Amniotic stem cell (primary cell): Measurements from ENCODE around the gene CYB561D2.

Experiments used
- DNase-seq: peaks from one replicate; lab custom pipeline; 2025; lab: John Stamatoyannopoulos, UW

Gene CYB561D2

DNA sequence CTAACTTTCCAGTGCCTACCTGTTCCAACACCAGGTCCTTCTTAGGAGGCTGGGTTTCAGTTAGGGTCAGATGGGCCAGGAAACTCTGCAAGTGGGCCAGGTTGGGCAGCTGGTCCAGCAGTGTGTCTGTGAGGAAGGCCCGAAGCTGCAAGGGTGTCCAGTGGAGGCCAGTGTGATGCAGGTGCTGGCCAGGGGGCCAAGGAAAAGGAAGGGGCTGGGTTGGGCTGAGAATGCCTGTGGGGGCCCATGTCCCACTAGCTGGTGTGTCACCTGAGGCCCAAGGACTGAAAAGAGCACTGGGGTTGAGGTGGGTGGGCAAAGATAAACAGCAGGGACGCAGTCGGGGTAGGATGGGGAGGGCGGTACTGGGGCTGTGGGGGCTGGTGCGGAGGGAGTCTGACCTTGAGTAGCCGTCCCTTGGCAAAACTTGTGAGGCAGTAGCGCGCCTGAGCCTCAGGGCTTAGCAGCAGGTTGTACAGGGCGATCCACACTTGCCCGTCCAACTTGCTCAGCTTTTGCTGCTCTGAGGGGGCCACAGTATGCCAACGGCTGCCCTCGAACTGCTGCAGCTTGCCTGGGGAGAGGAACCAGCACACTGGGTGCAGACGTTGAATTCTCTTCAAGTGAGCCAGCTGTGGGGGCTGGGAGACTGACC, 8.5 kb upstream of the CYB561D2 start:
- no peak for DNase-seq

GRCh38 chr3:50342813-50343633, 7.6 kb upstream of the CYB561D2 start:
- no peak for DNase-seq

DNA sequence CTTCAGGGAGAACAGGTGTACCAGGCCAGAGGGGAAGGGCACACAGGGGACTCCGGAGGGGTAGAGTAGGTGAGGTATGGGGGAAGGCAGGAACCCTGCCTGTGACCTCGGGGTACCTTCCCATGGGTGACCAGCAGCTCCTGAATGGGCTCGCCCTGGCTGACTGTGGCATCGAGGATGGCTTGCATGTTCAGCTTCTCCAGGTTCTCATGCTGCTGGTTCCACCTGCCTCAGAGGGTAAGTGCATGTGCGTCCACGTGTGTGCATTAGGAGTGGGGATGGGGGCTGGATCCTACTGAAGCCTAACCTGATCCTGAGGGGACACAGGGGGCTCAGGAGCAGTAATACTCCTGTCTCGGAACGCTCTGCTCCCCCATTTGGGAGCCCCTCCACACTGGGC, 5.7 kb upstream of the CYB561D2 start:
- no peak for DNase-seq

DNA sequence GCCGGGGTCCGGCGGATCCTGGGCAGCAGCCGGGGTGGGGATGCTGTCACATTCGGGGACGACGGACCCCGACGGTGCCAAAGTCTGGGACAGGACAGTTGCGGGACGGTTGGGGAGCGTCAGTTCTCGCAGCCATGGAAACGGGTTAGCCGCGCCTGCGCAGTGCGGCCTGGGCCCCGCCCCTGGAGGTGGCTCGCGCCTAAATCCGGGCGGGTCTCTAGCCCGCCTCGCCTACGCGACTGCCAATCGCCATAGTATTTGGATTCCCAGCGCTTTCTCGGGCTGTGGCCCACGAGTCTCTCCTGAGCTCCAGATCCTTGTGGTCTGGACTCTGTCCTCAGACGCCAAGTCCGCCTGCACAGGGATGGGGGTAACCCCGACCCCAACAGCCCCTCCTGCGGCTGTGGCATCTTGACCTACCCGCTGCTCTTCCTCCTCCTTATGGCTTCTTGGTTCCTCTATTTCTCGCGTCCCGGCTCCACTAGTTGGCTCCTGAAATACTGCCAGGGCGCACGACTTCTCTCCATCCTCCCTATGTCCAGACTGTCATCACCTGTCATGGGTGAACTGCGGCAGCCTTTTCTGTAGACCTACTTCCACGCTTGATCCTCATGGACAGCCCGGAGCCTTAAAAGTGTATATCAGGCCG, 5.0 kb upstream of the CYB561D2 start, which contains the start of gene ZMYND10:
ZMYND10 (minus strand) TSS at position 147 of the 649 bp plus-strand sequence. CDS start 153 bp downstream, outside the sequence.
- no peak for DNase-seq

GRCh38 chr3:50347187-50347813, 3.4 kb upstream of the CYB561D2 start:
- no peak for DNase-seq

GRCh38 chr3:50350213-50350526, 492 bp upstream of the CYB561D2 start:
- DNase-seq = no peak

DNA sequence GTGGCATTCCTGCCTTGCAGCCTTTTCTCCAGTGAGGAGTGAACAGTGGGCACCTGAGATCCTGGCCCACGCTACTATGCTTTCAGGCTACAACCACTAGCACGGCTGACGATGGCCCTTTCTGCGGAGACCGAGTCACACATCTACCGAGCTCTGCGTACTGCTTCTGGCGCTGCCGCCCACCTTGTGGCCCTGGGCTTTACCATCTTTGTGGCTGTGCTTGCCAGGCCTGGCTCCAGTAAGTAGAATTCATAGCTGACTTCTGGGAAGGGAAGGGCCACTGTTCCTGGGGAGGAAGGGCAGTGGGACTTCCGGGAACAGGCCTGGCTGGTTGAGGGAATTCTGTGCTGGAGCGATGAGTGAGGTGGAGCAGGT, 648 bp downstream of the CYB561D2 start:
- DNase-seq = no peak

- no peak for DNase-seq
Measured at GRCh38 chr3:50352781-50353180, 2.1 kb downstream of the CYB561D2 start.

GRCh38 chr3:50353245-50354004, 2.8 kb downstream of the CYB561D2 start:
- no peak for DNase-seq

DNA sequence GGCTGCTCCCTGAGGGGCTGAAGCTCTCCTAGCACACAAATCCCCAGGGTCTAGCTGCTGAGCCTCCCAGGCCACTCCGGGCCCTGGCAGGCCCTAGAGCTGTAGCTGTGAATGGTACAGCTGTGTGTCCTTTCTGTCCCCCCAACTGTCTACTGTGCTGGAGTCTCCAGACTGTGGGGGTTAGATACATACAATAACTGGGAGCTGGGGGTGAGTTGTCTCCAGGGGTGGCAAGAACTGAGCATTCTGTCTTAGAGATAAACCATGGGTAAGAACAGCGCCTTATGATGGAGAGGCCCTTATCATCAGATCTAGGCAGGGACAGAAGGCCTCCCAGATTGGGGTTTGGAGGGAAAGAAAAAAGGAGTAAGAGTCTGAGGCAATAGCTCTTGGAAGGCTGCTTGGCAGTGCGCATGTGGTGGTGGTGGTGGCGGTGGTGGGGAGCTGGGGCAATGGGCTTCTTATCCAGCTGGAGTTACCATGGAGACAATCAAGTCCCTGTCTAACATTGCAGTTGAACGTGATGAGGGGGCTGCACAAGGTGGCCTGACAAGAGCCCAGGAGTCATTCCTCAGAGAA, 3.6 kb downstream of the CYB561D2 start:
- DNase-seq = no peak

- DNase-seq = no peak
Measured at GRCh38 chr3:50354850-50355249, 4.2 kb downstream of the CYB561D2 start.

DNA sequence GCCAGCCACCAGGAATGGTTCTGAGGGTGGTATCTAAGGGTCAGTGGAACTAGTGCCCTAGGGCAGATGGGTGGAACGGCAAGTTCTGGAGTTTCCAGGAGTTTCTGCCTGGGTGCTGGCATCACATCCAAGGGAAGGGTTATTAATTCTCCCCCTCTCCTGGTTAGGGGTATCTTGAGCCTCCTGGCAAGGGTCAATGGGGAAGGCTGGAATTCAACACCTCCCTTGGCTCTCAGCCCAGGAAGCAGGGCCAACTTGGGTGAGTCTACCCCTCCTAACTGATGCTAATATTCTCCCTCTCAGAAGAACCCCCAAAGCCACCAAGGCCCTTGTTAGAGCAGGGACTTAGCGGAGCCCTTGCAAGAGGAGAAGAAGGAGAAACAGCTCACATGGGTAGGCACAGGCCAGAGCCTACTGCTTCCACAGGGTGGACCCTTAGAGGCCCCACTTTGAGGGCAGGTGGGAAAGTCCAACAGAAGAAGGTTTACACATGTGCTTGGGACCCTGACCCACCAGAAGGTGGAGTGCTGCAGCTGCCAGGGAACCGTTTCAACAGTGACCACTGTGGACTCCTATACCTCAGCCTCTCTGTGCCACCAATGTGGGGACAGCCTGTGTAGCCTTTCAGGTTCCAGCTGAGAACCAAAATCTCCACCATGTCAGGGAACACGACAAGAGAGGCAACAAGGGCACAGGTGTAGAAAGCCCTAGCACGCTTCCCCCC, 5.3 kb downstream of the CYB561D2 start:
- DNase-seq = no peak

DNA sequence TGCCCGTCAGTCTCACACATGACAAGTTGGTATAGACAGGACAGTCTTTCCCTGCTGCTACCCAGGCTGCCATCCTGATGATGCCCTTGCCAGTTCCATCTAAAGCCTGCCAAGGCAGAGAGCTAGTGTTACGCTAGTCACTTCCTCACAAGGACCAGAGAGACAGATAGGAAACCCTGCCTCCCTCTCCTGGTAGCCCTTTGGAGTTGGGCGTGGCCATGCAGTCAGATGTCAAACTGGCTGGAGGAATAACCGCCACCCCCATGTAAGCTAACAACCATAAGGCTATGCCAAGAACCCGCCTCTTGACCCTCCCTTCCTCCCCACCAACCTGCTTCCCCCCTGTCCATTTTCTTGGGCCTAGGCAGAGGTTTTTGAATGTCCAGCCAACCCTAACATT, 5.9 kb downstream of the CYB561D2 start:
- no peak for DNase-seq

DNA sequence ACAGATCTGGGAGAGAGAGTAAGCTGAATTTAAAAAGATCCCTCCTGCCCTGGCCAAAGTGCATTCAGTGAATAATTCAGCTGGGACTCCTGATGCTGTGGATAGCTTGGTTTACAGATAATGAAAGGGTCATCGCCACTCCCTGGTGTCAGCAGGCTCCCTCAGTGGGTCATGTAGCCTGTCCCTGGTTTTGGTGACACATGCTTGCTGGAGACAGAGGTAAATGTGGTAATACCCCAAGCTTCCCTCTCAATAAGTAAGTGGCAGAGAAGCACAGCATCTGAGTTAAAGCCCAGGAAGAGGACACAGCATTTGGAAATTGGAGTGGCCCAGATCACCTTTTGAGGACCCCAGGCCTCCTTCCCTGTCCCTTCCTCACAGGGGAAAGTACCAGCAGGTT, 6.8 kb downstream of the CYB561D2 start:
- no peak for DNase-seq

GRCh38 chr3:50358355-50358910, 7.8 kb downstream of the CYB561D2 start:
- no peak for DNase-seq

GRCh38 chr3:50358911-50359759, 8.5 kb downstream of the CYB561D2 start, which contains the start of gene TMEM115:
Gene TMEM115, minus strand, starts transcription at chr3:50359521. Its CDS starts 458 bp downstream, at chr3:50359063.
- DNase-seq = peak; percentile 95

- DNase-seq = no peak
Measured at GRCh38 chr3:50359760-50360110, 9.1 kb downstream of the CYB561D2 start.

- DNase-seq = no peak
Measured at GRCh38 chr3:50364573-50365079, 14.0 kb downstream of the CYB561D2 start.

- DNase-seq = no peak
Measured at GRCh38 chr3:50365080-50365841, 14.6 kb downstream of the CYB561D2 start.
